MCF 10A (cell line): ENCODE measurements around the gene NDUFV3. TPM values are rescaled to one million over a fixed set of nuclear protein-coding genes. Genes with fewer than 3 reads are reported as not detected.
A peak's percentile ranks its signal among the peaks of the same experiment; 100 is the strongest.

Experiments used
- BruUV-seq: library from RNA; stranded (reverse); fragments of 400-500 nt; replicated peaks from 2 replicates; lab custom pipeline; 2021; lab: Mats Ljungman, UMichigan
- CTCF ChIA-PET: fragments of 300-600 bp; sonication (Branson Sonifier 250); formaldehyde crosslinking; extraction: SDS; loops from one replicate; lab custom pipeline; 2021; ENCODE audit warnings: antibody characterized with exemption, inconsistent platforms; lab: Yijun Ruan, JAX
- POLR2A ChIA-PET: fragments of 300-600, 350-650 bp; sonication (Branson Sonifier 250); formaldehyde crosslinking; extraction: SDS; loops from one replicate; lab custom pipeline; 2020; ENCODE audit warnings: antibody characterized with exemption, inconsistent platforms; lab: Yijun Ruan, JAX
- DNase-seq: peaks from one replicate; pipeline ENCODE4 v3.0.0-alpha.2; 2018; ENCODE audit not compliant: unreplicated experiment
- H3K27ac Mint-ChIP-seq: one replicate; pipeline ENCODE4 v1.8.0; 2022; ENCODE audit warnings: mild to moderate bottlenecking, low read depth, mixed read lengths; ENCODE audit not compliant: unreplicated experiment
- H3K27me3 Mint-ChIP-seq: one replicate; pipeline ENCODE4 v1.8.0; 2022; ENCODE audit warnings: mixed read lengths; ENCODE audit not compliant: insufficient read depth, unreplicated experiment
- H3K36me3 Mint-ChIP-seq: one replicate; pipeline ENCODE4 v1.8.0; 2022; ENCODE audit warnings: mild to moderate bottlenecking, moderate library complexity, mixed read lengths; ENCODE audit not compliant: insufficient read depth, unreplicated experiment
- H3K4me1 Mint-ChIP-seq: one replicate; pipeline ENCODE4 v1.8.0; 2022; ENCODE audit warnings: mixed read lengths; ENCODE audit not compliant: insufficient read depth, unreplicated experiment
- H3K4me3 Mint-ChIP-seq: one replicate; pipeline ENCODE4 v1.8.0; 2022; ENCODE audit warnings: mild to moderate bottlenecking, moderate library complexity, mixed read lengths; ENCODE audit not compliant: unreplicated experiment
- H3K9me3 Mint-ChIP-seq: one replicate; pipeline ENCODE4 v1.8.0; 2022; ENCODE audit warnings: mixed read lengths; ENCODE audit not compliant: unreplicated experiment
- CTCF ChIP-seq: fragments of 200-600 bp; IDR thresholded peaks from one replicate; pipeline ENCODE4 v1.8.0; 2022; ENCODE audit warnings: antibody characterized with exemption, mild to moderate bottlenecking; ENCODE audit not compliant: unreplicated experiment
- intact Hi-C: fragments of 100-400 bp; cut with micrococcal nuclease; formaldehyde crosslinking; loops from 2 replicates; pipeline ENCODE4 v1.14.1; 2022
- total RNA-seq: library from RNA; stranded (reverse); gene quantifications from 2 replicates; pipeline ENCODE4 v1.2.3, GENCODE V29; 2022

Gene NDUFV3
- total RNA-seq, 1 experiment from 2014 or later: 70.0 TPM

- intact Hi-C loops: no loop called here
These were observed 44.0 kb upstream of the NDUFV3 start for GRCh38 chr21:42848932-42849758.

GRCh38 chr21:42849759-42850412, 43.2 kb upstream of the NDUFV3 start:
- Mint-ChIP-seq H3K4me1 (no peaks in the 10 kb centered on the region), H3K4me3 (no peak overlapping the region), H3K36me3 (peaks cover 84% of the 10 kb centered on the region), H3K27ac (no peak overlapping the region), H3K27me3 (no peaks in the 10 kb centered on the region), H3K9me3 (no peaks in the 10 kb centered on the region)
- ChIA-PET POLR2A (no interaction called here), CTCF (no interaction called here)
- TF ChIP-seq CTCF: no peak
- DNase-seq: no peak
- BruUV-seq: no TSS peak
- intact Hi-C loops: no loop called here

More at GRCh38 chr21:42848932-42849758, 44.0 kb upstream of the NDUFV3 start:
- Mint-ChIP-seq H3K36me3 (peaks cover 86% of the 10 kb centered on the region), H3K27me3 (no peaks in the 10 kb centered on the region), H3K4me3 (no peak overlapping the region), H3K9me3 (no peaks in the 10 kb centered on the region), H3K4me1 (no peaks in the 10 kb centered on the region), H3K27ac (no peak overlapping the region)
- BruUV-seq: no TSS peak
- DNase-seq: no peak
- TF ChIP-seq CTCF: no peak
- ChIA-PET CTCF (no interaction called here), POLR2A (no interaction called here)

- TF ChIP-seq CTCF: no peak
- Mint-ChIP-seq H3K36me3 (peaks cover 84% of the 10 kb centered on the region), H3K9me3 (no peaks in the 10 kb centered on the region), H3K27me3 (no peaks in the 10 kb centered on the region), H3K4me1 (no peaks in the 10 kb centered on the region), H3K4me3 (no peak overlapping the region), H3K27ac (no peak overlapping the region)
- no peak for DNase-seq
- POLR2A ChIA-PET: no interaction called here
- intact Hi-C loops: no loop called here
- CTCF ChIA-PET: no interaction called here
- no TSS peak for BruUV-seq
These were observed 42.6 kb upstream of the NDUFV3 start for GRCh38 chr21:42850463-42850862.

- DNase-seq: no peak
- intact Hi-C loops: no loop called here
- Mint-ChIP-seq H3K4me3 (no peak overlapping the region), H3K27ac (no peak overlapping the region), H3K9me3 (no peaks in the 10 kb centered on the region), H3K36me3 (peaks cover 84% of the 10 kb centered on the region), H3K4me1 (no peaks in the 10 kb centered on the region), H3K27me3 (no peaks in the 10 kb centered on the region)
- BruUV-seq: no TSS peak
- ChIA-PET CTCF (no interaction called here), POLR2A (no interaction called here)
- TF ChIP-seq CTCF: peak; percentile 34
These were observed 42.2 kb upstream of the NDUFV3 start for GRCh38 chr21:42850866-42851391.
